Glutamatergic neuron (in vitro differentiated cells): ENCODE data around the gene TMOD1. TPM values are rescaled to one million over a fixed set of nuclear protein-coding genes. Genes with fewer than 3 reads are reported as not detected.
"Not testable (repeated sequence)": the region's sequence is repeated elsewhere in the genome, so short reads cannot be mapped to it uniquely, and the experiment has no call there.

Experiments used
- DNase-seq: peaks from one replicate; pipeline ENCODE4 v3.0.0; 2022
- H3K27ac Mint-ChIP-seq: one replicate; pipeline ENCODE4 v1.8.0; 2020; ENCODE audit warnings: mild to moderate bottlenecking, mixed read lengths, inconsistent platforms; ENCODE audit not compliant: unreplicated experiment
- H3K27me3 Mint-ChIP-seq: one replicate; pipeline ENCODE4 v1.8.0; 2020; ENCODE audit warnings: mild to moderate bottlenecking, moderate library complexity, mixed read lengths, inconsistent platforms; ENCODE audit not compliant: unreplicated experiment
- H3K36me3 Mint-ChIP-seq: one replicate; pipeline ENCODE4 v1.8.0; 2020; ENCODE audit warnings: mild to moderate bottlenecking, mixed read lengths, inconsistent platforms; ENCODE audit not compliant: unreplicated experiment
- H3K4me1 Mint-ChIP-seq: one replicate; pipeline ENCODE4 v1.8.0; 2020; ENCODE audit warnings: mild to moderate bottlenecking, low read depth, mixed read lengths, inconsistent platforms; ENCODE audit not compliant: unreplicated experiment
- H3K4me3 Mint-ChIP-seq: one replicate; pipeline ENCODE4 v1.8.0; 2020; ENCODE audit warnings: mild to moderate bottlenecking, mixed read lengths, inconsistent platforms; ENCODE audit not compliant: unreplicated experiment
- H3K9me3 Mint-ChIP-seq: one replicate; pipeline ENCODE4 v1.8.0; 2020; ENCODE audit warnings: mild to moderate bottlenecking, moderate library complexity, mixed read lengths, inconsistent platforms; ENCODE audit not compliant: unreplicated experiment
- CTCF ChIP-seq: fragments of 200-600 bp; sonication (generic); IDR thresholded peaks from one replicate; pipeline ENCODE4 v1.5.0; 2021; ENCODE audit not compliant: partially characterized antibody, unreplicated experiment
- long read RNA-seq: library from polyadenylated mRNA; unstranded; transcript quantifications from one replicate; pipeline ENCODE4 v2.0.0, GENCODE V29; 2020; ENCODE audit not compliant: unreplicated experiment
- total RNA-seq: library from RNA; stranded (reverse); fragmentation: NEBNext Ultra II Directional; extraction: Animal tissue kit (Norgen Biotek cat#: 25700); gene quantifications from one replicate; pipeline ENCODE4 v1.2.1, GENCODE V29; 2021; ENCODE audit not compliant: unreplicated experiment

The TMOD1 gene
- 0.64 TPM for total RNA-seq
- long read RNA-seq = 0 reads

GRCh38 chr9:97501177-97501971 lies at the start of gene TMOD1:
Gene TMOD1 (plus strand): TSS chr9:97501666. CDS start chr9:97524189, 22,523 bp downstream.
- no peak for TF ChIP-seq CTCF
- Mint-ChIP-seq H3K27me3 (peaks cover 18% of the 10 kb centered on the region), H3K27ac (no peak within 1 kb of the TSS), H3K4me1 (peaks cover 6% of the 10 kb centered on the region), H3K36me3 (peaks cover 12% of the 10 kb centered on the region), H3K4me3 (peak within 1 kb of the TSS; percentile 86), H3K9me3 (peaks cover 3% of the 10 kb centered on the region)
- DNase-seq = peak; percentile 55

- not testable (repeated sequence) for H3K27me3 Mint-ChIP-seq, DNase-seq, H3K36me3 Mint-ChIP-seq, H3K4me3 Mint-ChIP-seq, H3K4me1 Mint-ChIP-seq, H3K27ac Mint-ChIP-seq, H3K9me3 Mint-ChIP-seq
Measured at GRCh38 chr9:97453573-97453972, 47.9 kb upstream of the TMOD1 start.

- H3K9me3 Mint-ChIP-seq, H3K36me3 Mint-ChIP-seq: not testable (repeated sequence)
Measured at GRCh38 chr9:97456841-97457240, 44.6 kb upstream of the TMOD1 start.

GRCh38 chr9:97459326-97459725 lies 42.1 kb upstream of the TMOD1 start:
- Mint-ChIP-seq H3K36me3 (no peaks in the 10 kb centered on the region), H3K27ac (no peak overlapping the region), H3K9me3 (peaks cover 6% of the 10 kb centered on the region), H3K27me3 (no peaks in the 10 kb centered on the region), H3K4me1 (no peaks in the 10 kb centered on the region), H3K4me3 (no peak overlapping the region)
- DNase-seq = no peak
- no peak for TF ChIP-seq CTCF

More at GRCh38 chr9:97456841-97457240, 44.6 kb upstream of the TMOD1 start:
- not testable (repeated sequence) for H3K27ac Mint-ChIP-seq, H3K4me3 Mint-ChIP-seq, DNase-seq, H3K27me3 Mint-ChIP-seq, H3K4me1 Mint-ChIP-seq

- H3K4me1 Mint-ChIP-seq = no peaks in the 10 kb centered on the region
- H3K27me3 Mint-ChIP-seq = no peaks in the 10 kb centered on the region
- no peak for TF ChIP-seq CTCF
- H3K4me3 Mint-ChIP-seq = no peak overlapping the region
- no peak overlapping the region for H3K27ac Mint-ChIP-seq
- H3K9me3 Mint-ChIP-seq = peaks cover 2% of the 10 kb centered on the region
- no peak for DNase-seq
- no peaks in the 10 kb centered on the region for H3K36me3 Mint-ChIP-seq
Measured at GRCh38 chr9:97462159-97462558, 39.3 kb upstream of the TMOD1 start.

GRCh38 chr9:97462914-97463313 lies 38.6 kb upstream of the TMOD1 start:
- DNase-seq = no peak
- no peak for TF ChIP-seq CTCF
- no peak overlapping the region for H3K4me3 Mint-ChIP-seq
- no peaks in the 10 kb centered on the region for H3K4me1 Mint-ChIP-seq
- no peak overlapping the region for H3K27ac Mint-ChIP-seq
- H3K27me3 Mint-ChIP-seq = no peaks in the 10 kb centered on the region
- H3K9me3 Mint-ChIP-seq = peaks cover 2% of the 10 kb centered on the region
- no peaks in the 10 kb centered on the region for H3K36me3 Mint-ChIP-seq
